ENCODE data around the gene CLEC2A. TPM values are rescaled to one million over a fixed set of nuclear protein-coding genes. Genes with fewer than 3 reads are reported as not detected.
"Not testable (repeated sequence)": the region's sequence is repeated elsewhere in the genome, so short reads cannot be mapped to it uniquely, and the experiment has no call there.

Gene CLEC2A
- total RNA-seq, 1 donor from 2014 or later: not detected

GRCh38 chr12:9888665-9889273 lies 43.4 kb downstream of the CLEC2A start:
- intact Hi-C loops (cut with micrococcal nuclease): no loop called here

GRCh38 chr12:9883175-9883574 lies 49.0 kb downstream of the CLEC2A start:
- intact Hi-C loops (cut with micrococcal nuclease): no loop called here

- intact Hi-C loops (cut with micrococcal nuclease): no loop called here
Observed at GRCh38 chr12:9881988-9882387, 50.2 kb downstream of the CLEC2A start.

GRCh38 chr12:9881246-9881645 lies 50.9 kb downstream of the CLEC2A start, which contains the start of gene KLRF2:
KLRF2 (plus strand) TSS chr12:9881489; CDS start chr12:9881596, 107 bp downstream.
- intact Hi-C loops (cut with micrococcal nuclease): no loop called here

- intact Hi-C loops (cut with micrococcal nuclease): no loop called here
Observed at GRCh38 chr12:9880532-9881078, 51.6 kb downstream of the CLEC2A start.

GRCh38 chr12:9876120-9876519 lies 56.0 kb downstream of the CLEC2A start:
- intact Hi-C loops (cut with micrococcal nuclease): not testable (repeated sequence)

- intact Hi-C loops (cut with micrococcal nuclease): no loop called here
Observed at GRCh38 chr12:9872742-9873141, 59.4 kb downstream of the CLEC2A start.

- intact Hi-C loops (cut with micrococcal nuclease): no loop called here
Observed at GRCh38 chr12:9872162-9872561, 60.0 kb downstream of the CLEC2A start.

GRCh38 chr12:9870286-9870866 lies 61.8 kb downstream of the CLEC2A start:
- intact Hi-C loops (cut with micrococcal nuclease): no loop called here

GRCh38 chr12:9869307-9870161 lies 62.6 kb downstream of the CLEC2A start, which contains the start of gene CLEC2B:
CLEC2B (minus strand) TSS chr12:9869354.
- intact Hi-C loops (cut with micrococcal nuclease): loop anchor here (1.0 to 5.0 kb wide), 10 partner anchors 38 to 743 kb away; partner anchors contain the start of genes CD69, GABARAPL1 and MAGOHB

GRCh38 chr12:9868951-9869306 lies 63.2 kb downstream of the CLEC2A start:
- intact Hi-C loops (cut with micrococcal nuclease): loop anchor here (1.0 to 5.0 kb wide), 10 partner anchors 38 to 743 kb away; partner anchors contain the start of genes CD69, GABARAPL1 and MAGOHB

GRCh38 chr12:9868311-9868801 lies 63.8 kb downstream of the CLEC2A start:
- intact Hi-C loops (cut with micrococcal nuclease): loop anchor here (2.0 to 5.0 kb wide), 8 partner anchors 39 to 744 kb away; partner anchors contain the start of genes GABARAPL1 and MAGOHB

GRCh38 chr12:9867531-9867930 lies 64.6 kb downstream of the CLEC2A start:
- intact Hi-C loops (cut with micrococcal nuclease): loop anchor here (5.0 kb wide), 5 partner anchors 40 to 745 kb away; partner anchors contain the start of genes GABARAPL1 and MAGOHB

- intact Hi-C loops (cut with micrococcal nuclease): loop anchor here (5.0 kb wide), 5 partner anchors 40 to 745 kb away; partner anchors contain the start of genes GABARAPL1 and MAGOHB
Observed at GRCh38 chr12:9866860-9867269, 65.3 kb downstream of the CLEC2A start.

- intact Hi-C loops (cut with micrococcal nuclease): loop anchor here (1.0 to 5.0 kb wide), 6 partner anchors 42 to 747 kb away; partner anchors contain the start of genes GABARAPL1 and MAGOHB
Observed at GRCh38 chr12:9864913-9865675, 67.1 kb downstream of the CLEC2A start.

Other genes with a start within 250 kb of the CLEC2A start
- gene CLECL1, start 199.3 kb downstream of the CLEC2A start, total RNA-seq: 6.5 and 7.2 TPM in 2 replicates
- 83.7 and 86.5 TPM in 2 replicates for gene CD69, start 171.5 kb downstream of the CLEC2A start, total RNA-seq
- gene KLRF1, start 104.9 kb downstream of the CLEC2A start, total RNA-seq: 0.14 TPM in 1 of 2 replicates, not detected in the other
- gene CLEC2B, start 63.0 kb downstream of the CLEC2A start, total RNA-seq: 24.0 and 26.6 TPM in 2 replicates
- 0.23 and 0.27 TPM in 2 replicates for gene KLRF2, start 50.9 kb downstream of the CLEC2A start, total RNA-seq
- gene CLEC12A, start 39.0 kb upstream of the CLEC2A start, total RNA-seq: 1.8 TPM in 2 replicates
- gene CLEC1B, start 66.8 kb upstream of the CLEC2A start, total RNA-seq: not detected in 2 replicates
- gene CLEC12B, start 78.3 kb upstream of the CLEC2A start, total RNA-seq: 0.50 TPM in 1 of 2 replicates, not detected in the other
- not detected in 2 replicates for gene CLEC9A, start 98.3 kb upstream of the CLEC2A start, total RNA-seq
- gene CLEC1A, start 166.6 kb upstream of the CLEC2A start, total RNA-seq: not detected in 2 replicates
- not detected in 2 replicates for gene CLEC7A, start 197.8 kb upstream of the CLEC2A start, total RNA-seq
- not detected in 2 replicates for gene OLR1, start 239.8 kb upstream of the CLEC2A start, total RNA-seq
- not detected in 2 replicates for gene TMEM52B, start 246.7 kb upstream of the CLEC2A start, total RNA-seq

All from T-helper 2 cell treated with Interferon-gamma antibody and Interleukin-4, amounts not matched to agents 100 ng/mL and 5 ng/mL, for 36 hours (primary cell).